Measurements from ENCODE around the gene C17orf67.

DNA sequence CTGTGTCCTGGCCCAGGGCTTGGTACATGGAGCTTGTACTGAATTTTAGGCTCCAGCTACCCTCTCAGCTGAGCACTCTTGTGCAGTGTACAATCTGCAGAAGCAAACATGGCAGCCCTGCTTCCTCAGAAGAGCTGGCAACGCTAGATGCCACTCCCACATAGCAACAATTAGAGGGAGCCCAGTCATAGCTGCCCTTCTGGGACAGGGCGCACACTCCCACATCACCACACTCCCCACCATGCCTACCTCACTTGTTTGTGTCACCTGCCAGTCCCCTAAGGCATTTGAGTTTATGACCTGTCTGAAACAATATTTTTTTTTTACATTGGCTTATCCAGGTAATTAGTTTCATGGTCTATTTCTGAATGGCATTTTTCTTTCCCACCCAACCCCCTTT, 72.3 kb downstream of the C17orf67 start:
- no peak for TF ChIP-seq CTCF (IDR thresholded peaks at IDR 0.05; ENCODE audit: borderline replicate concordance, extremely low read depth, low read length, poor library complexity, severe bottlenecking)
- TF ChIP-seq EZH2 (IDR thresholded peaks at IDR 0.05; ENCODE audit: borderline replicate concordance, low read depth, low read length, severe bottlenecking): no peak
